ENCODE results near the gene DNAH7. TPM values are rescaled to one million over a fixed set of nuclear protein-coding genes. Genes with fewer than 3 reads are reported as not detected.

DNAH7 gene
- total and polyA plus RNA-seq, 2 experiments from 2014 or later: 0.35 to 1.1 TPM

- TF ChIP-seq ZNF462 (CRISPR knock-in tag; IDR thresholded peaks at IDR 0.05): no peak
- TF ChIP-seq ZNF114 (CRISPR knock-in tag; IDR thresholded peaks at IDR 0.05): no peak
Measured at GRCh38 chr2:195859513-195859912, 209.1 kb downstream of the DNAH7 start (continued).

- Histone ChIP-seq H2AFZ (no peak overlapping the region), H3K9me2 (ENCODE audit: insufficient read depth) (no peaks in the 10 kb centered on the region), H3K4me1 (ENCODE audit: insufficient read depth) (peaks cover 5% of the 10 kb centered on the region; the same call in 1 of the 2 replicates), H3K36me3 (ENCODE audit: insufficient read depth) (no peaks in the 10 kb centered on the region), H3F3A (replicated peaks; ENCODE audit: low read depth) (no peaks in the 10 kb centered on the region), H4K20me1 (replicated peaks; ENCODE audit: insufficient read depth) (no peaks in the 10 kb centered on the region), H3K4me3 (no peak overlapping the region), H3K27me3 (ENCODE audit: insufficient read depth) (no peaks in the 10 kb centered on the region), H3K79me2 (replicated peaks; ENCODE audit: insufficient read depth) (no peaks in the 10 kb centered on the region), H3K27ac (ENCODE audit: low read depth) (no peak overlapping the region), H3K4me2 (no peak overlapping the region)
- no peaks in the 10 kb centered on the region for H3K27me3 Mint-ChIP-seq (ENCODE audit: insufficient read depth, low read depth, poor library complexity)
- no peak for ATAC-seq
- no peak overlapping the region for H3K4me3 Mint-ChIP-seq
- H3K4me1 Mint-ChIP-seq: peaks cover 5% of the 10 kb centered on the region; the same call in 1 of the 3 replicates
- H3K27ac Mint-ChIP-seq: no peak overlapping the region
- DNase-seq (ENCODE audit: low spot score): no peak
- no peaks in the 10 kb centered on the region for H3K9me3 Mint-ChIP-seq
- H3K36me3 Mint-ChIP-seq (ENCODE audit: low read depth): no peaks in the 10 kb centered on the region
- no peak for TF ChIP-seq JUNB (IDR thresholded peaks at IDR 0.05; ENCODE audit: unreplicated experiment)
- TF ChIP-seq STAT1 (IDR thresholded peaks at IDR 0.05; ENCODE audit: unreplicated experiment): no peak
- no peak for TF ChIP-seq CREB1 (CRISPR knock-in tag; IDR thresholded peaks at IDR 0.05; ENCODE audit: low read depth)
- no peak for TF ChIP-seq ZNF114 (CRISPR knock-in tag; IDR thresholded peaks at IDR 0.05)
- TF ChIP-seq EZH2 (IDR thresholded peaks at IDR 0.05; ENCODE audit: low read depth, unreplicated experiment): no peak
- TF ChIP-seq CTCF (conservative IDR thresholded peaks at IDR 0.05; ENCODE audit: low read depth in 2 of 2): no peak
- TF ChIP-seq ZNF462 (CRISPR knock-in tag; IDR thresholded peaks at IDR 0.05): no peak
- TF ChIP-seq EZH2phosphoT487 (IDR thresholded peaks at IDR 0.05; ENCODE audit: unreplicated experiment): no peak
Measured at GRCh38 chr2:195857132-195857531, 211.5 kb downstream of the DNAH7 start.
